Muscle layer of duodenum (tissue), 2 donors: ENCODE data around the gene GNAQ.

Source experiments
- H3K27ac ChIP-seq: one replicate; pipeline ENCODE4 v1.7.0; 2013; ENCODE audit warnings: mild to moderate bottlenecking, low read length
- H3K27me3 ChIP-seq: one replicate; pipeline ENCODE4 v1.7.0; 2013; ENCODE audit warnings: low read depth, mild to moderate bottlenecking, control low read depth, low read length
- H3K36me3 ChIP-seq, 2 donors: one replicate each; pipeline ENCODE4 v1.7.0; 2013; ENCODE audit warnings: low read length in 2 of 2, control low read depth in 1 of 2, mild to moderate bottlenecking in 1 of 2; ENCODE audit not compliant: insufficient read depth in 2 of 2, control insufficient read depth in 1 of 2
- H3K4me1 ChIP-seq, 2 donors: one replicate each; pipeline ENCODE4 v1.7.0; 2013; ENCODE audit warnings: low read length in 2 of 2, mild to moderate bottlenecking in 2 of 2, control low read depth in 1 of 2, moderate library complexity in 1 of 2; ENCODE audit not compliant: insufficient read depth in 2 of 2, control insufficient read depth in 1 of 2
- H3K4me3 ChIP-seq, 2 donors: one replicate each; pipeline ENCODE4 v1.7.0; 2013; ENCODE audit warnings: low read length in 2 of 2, low read depth in 1 of 2, mild to moderate bottlenecking in 1 of 2
- H3K9me3 ChIP-seq, 2 donors: one replicate each; pipeline ENCODE4 v1.7.0; 2013; ENCODE audit warnings: low read length in 2 of 2, control low read depth in 1 of 2, mild to moderate bottlenecking in 1 of 2; ENCODE audit not compliant: control insufficient read depth in 1 of 2
- donor health status: healthy.

GNAQ gene

DNA sequence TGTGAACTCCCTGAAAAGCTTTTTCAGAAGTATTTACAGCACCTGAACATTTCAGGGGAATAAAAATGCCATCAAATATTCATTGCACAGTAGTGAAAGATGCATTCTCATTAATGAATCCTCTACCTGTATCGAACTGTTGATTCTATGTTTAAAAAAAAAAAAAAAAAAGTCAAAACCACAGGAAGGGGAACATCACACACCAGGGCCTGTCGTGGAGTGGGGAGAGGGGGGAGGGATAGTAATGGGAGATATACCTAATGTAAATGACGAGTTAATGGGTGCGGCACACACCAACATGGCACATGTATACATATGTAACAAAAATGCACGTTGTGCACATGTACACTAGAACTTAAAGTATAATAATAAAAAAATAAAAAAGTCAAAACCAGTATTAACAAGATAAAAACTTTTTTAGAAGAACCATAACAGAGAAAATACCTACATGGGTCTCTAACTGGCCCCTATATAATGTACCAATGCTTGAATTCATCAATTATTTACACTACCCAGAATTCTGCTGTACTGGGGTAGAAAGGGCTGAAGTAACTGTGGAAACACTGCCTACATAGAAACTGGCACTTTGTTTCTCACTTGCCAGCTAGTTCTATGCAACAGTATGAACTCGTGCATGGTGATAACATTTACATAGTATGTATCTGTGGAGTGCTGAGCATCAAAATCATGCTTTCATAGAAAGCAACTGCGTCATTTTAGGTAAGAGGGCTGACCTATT, 48.9 kb downstream of the GNAQ start:
- H3K4me1 ChIP-seq = peaks cover 16 to 25% of the 10 kb centered on the region in 2 donors

DNA sequence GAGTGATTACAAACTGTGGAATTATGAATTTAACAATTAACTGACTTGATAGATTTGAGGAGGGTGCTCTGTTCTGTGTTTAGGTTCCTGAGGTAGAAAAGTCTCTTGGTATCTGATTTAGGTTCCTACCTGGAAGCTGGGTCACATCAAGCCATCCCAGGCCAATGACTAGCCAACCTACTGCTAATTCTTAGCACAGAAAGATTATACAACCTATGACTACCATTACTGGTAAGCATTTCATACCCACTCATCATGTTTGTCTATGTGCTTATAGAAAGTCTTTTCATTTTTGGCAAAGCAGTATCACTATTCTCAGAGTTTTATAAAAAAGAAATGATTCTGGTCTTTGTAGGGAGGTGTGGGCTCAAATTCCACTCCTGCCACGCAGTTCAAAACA, 49.7 kb downstream of the GNAQ start:
- H3K4me1 ChIP-seq = peaks cover 25 to 33% of the 10 kb centered on the region in 2 donors
- H3K27me3 ChIP-seq = no peaks in the 10 kb centered on the region
- no peaks in the 10 kb centered on the region for H3K9me3 ChIP-seq
- no peaks in the 10 kb centered on the region for H3K36me3 ChIP-seq
- no peak overlapping the region for H3K27ac ChIP-seq
- H3K4me3 ChIP-seq = no peak overlapping the region

More for the DNA sequence above, 48.9 kb downstream of the GNAQ start:
- Histone ChIP-seq H3K27me3 (no peaks in the 10 kb centered on the region), H3K9me3 (no peaks in the 10 kb centered on the region), H3K36me3 (no peaks in the 10 kb centered on the region), H3K4me3 (no peak overlapping the region), H3K27ac (no peak overlapping the region)

DNA sequence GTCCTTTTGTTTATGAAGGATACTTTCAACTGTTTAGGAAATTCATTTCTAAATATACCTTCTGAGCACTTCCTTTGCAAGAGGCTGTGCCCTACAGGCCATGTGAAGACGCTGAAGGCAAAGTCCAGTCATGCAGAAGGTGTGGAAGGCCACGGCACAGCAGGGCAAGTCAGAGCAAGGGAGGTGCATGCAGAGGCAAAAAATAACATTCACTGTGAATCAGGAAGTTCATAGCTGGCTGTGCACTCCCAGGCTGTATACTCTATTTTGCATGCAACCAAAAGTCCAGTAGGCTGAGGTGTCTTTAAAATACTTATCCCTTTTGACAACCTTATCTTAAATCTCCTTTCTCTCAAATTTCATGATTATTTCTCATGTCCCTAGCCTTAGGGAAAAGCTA, 50.3 kb downstream of the GNAQ start:
- Histone ChIP-seq H3K27ac (peak overlapping the region; percentile 52), H3K4me1 (peaks cover 25 to 36% of the 10 kb centered on the region in 2 donors), H3K36me3 (no peaks in the 10 kb centered on the region), H3K27me3 (no peaks in the 10 kb centered on the region), H3K4me3 (no peak overlapping the region), H3K9me3 (no peaks in the 10 kb centered on the region)

DNA sequence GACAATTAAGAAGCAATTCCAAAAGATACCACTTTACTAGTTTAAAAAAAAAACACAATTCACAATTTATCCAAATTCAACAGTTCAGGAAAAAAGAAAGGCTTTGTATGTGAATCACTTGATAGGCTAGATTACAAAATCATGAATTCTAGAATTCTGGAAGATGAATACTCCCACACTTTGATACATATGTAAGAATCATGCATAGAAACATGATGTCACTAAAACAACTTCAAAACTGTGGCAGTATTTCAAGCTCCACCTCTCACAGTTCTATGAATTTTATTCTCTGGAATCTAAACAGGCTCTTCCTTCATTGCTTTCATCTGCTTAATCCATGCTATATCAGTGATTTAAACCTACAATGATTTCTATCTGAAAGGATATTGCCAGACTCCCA, 51.0 kb downstream of the GNAQ start:
- no peaks in the 10 kb centered on the region for H3K27me3 ChIP-seq
- H3K27ac ChIP-seq = peak overlapping the region; percentile 52
- no peak overlapping the region for H3K4me3 ChIP-seq
- peaks cover 25 to 31% of the 10 kb centered on the region in 2 donors for H3K4me1 ChIP-seq
- H3K36me3 ChIP-seq = no peaks in the 10 kb centered on the region
- H3K9me3 ChIP-seq = no peaks in the 10 kb centered on the region

DNA sequence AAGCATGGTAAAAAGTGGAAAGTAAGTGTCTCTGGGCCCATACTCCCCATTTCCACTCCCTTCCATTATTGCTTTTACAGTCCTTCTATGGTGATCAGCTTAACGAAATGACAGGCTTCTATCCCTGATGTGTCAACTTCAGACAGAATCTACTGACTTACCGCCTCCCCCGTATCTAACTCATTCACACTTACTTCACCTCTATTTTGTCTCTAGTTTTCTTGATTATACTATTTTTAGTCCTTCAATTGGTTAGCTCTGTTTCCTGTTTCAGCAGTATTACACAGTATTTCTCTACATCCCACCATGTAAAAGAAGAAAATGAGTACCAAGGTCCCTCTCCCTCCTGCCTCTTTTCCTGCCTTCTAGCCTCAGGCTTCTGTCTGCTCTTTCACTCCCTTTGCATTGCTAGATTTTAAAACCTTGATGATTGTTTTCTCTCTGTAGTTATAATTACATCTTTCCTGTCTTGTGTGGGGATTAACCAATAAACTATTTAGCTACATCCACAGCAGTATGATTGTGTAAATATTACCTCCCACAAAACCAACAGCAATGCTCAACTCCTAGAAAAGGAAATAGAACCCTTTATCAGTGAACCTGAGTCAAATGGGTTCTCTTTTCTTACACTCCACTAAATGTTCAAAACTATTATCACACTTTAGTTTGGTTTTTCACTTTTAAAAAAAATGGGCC, 53.4 kb downstream of the GNAQ start:
- no peak overlapping the region for H3K27ac ChIP-seq
- peaks cover 25 to 31% of the 10 kb centered on the region in 2 donors for H3K4me1 ChIP-seq
- H3K4me3 ChIP-seq = no peak overlapping the region
- no peaks in the 10 kb centered on the region for H3K27me3 ChIP-seq
- no peaks in the 10 kb centered on the region for H3K36me3 ChIP-seq
- no peaks in the 10 kb centered on the region for H3K9me3 ChIP-seq

DNA sequence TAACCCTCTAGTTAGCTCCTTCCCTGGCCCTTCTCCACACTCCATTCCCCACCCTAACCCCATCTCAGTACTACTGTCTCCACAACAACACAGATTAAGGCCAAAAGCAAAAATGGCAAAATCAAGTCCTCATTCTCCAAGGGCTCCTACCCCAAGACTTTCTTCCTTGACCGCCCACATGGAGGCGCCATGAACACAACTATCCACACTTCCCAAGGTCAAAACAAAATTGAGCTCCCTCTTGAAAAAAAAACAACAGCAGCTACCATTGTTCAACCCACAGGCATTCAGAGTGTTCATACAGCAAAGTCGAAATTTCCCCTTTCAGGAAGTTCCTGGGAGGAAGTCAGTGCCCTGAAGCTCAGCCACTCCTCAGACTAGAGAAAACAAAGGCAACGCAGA, 54.4 kb downstream of the GNAQ start:
- no peaks in the 10 kb centered on the region for H3K27me3 ChIP-seq
- H3K9me3 ChIP-seq = no peaks in the 10 kb centered on the region
- peak overlapping the region in 1 of 2 donors; percentile 11 for H3K4me3 ChIP-seq
- H3K4me1 ChIP-seq = peaks cover 25 to 31% of the 10 kb centered on the region in 2 donors
- H3K36me3 ChIP-seq = no peaks in the 10 kb centered on the region
- H3K27ac ChIP-seq = peak overlapping the region; percentile 19

DNA sequence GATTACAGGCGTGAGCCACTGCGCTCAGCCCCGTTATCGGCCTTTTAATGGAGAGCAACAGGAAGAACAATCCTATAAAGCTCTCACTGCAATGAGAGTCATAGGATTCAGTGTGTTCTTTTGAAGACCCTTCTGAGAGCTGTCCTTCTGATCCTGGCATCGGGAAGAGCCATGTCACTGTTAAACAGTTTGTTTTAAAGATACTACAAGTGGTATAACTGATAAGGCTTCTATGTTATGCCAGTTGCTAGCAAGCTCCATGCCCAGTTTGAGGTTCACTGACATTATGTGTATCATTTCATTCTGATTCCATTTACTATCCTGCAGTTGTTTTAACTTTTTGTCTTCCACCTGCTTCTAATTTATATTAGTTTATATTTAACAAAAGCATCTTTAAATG, 55.8 kb downstream of the GNAQ start:
- H3K9me3 ChIP-seq = no peaks in the 10 kb centered on the region
- H3K27ac ChIP-seq = no peak overlapping the region
- peaks cover 13 to 20% of the 10 kb centered on the region in 2 donors for H3K4me1 ChIP-seq
- no peak overlapping the region for H3K4me3 ChIP-seq
- H3K36me3 ChIP-seq = no peaks in the 10 kb centered on the region
- no peaks in the 10 kb centered on the region for H3K27me3 ChIP-seq

DNA sequence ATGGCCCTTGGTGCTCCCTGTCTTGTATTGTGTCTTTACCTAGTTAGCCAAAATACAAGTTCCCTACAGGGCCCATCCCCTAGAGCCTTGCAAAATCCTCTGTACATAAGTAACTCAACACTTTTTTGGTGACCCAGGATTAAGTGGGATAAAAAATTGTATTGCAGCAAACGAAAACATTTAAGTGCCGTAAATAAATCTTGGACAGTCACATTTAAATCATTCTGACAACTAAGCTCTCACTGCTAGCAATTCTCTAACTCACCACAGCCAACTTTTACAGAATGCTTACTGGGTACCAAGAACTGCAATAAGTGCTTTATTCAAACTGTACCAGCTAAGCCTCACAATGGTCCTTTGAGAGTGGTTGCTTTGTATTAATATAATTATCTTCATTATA, 56.6 kb downstream of the GNAQ start:
- Histone ChIP-seq H3K4me3 (no peak overlapping the region), H3K27ac (no peak overlapping the region), H3K9me3 (no peaks in the 10 kb centered on the region), H3K4me1 (peaks cover 8 to 15% of the 10 kb centered on the region in 2 donors), H3K36me3 (no peaks in the 10 kb centered on the region), H3K27me3 (no peaks in the 10 kb centered on the region)

DNA sequence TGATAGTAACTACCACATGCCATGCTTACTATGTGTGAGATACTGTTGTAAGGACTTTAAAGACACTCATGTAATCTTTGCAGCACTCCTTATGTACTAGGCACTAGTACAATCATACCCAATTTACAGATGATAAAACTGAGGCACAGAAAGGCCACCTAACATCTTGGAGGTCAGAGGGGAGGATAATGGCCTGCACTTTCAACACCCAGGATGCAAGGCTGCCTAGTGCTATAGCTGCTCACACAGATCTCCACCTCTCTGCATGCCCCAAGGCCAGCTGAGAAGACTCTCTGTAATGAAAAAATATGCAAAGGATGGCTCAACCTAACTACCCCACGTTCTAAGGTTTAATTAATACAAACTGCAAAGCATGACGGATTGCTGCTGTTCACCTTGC, 57.2 kb downstream of the GNAQ start:
- Histone ChIP-seq H3K4me1 (peaks cover 8 to 15% of the 10 kb centered on the region in 2 donors), H3K27me3 (no peaks in the 10 kb centered on the region), H3K9me3 (no peaks in the 10 kb centered on the region), H3K36me3 (no peaks in the 10 kb centered on the region), H3K27ac (no peak overlapping the region), H3K4me3 (no peak overlapping the region)

DNA sequence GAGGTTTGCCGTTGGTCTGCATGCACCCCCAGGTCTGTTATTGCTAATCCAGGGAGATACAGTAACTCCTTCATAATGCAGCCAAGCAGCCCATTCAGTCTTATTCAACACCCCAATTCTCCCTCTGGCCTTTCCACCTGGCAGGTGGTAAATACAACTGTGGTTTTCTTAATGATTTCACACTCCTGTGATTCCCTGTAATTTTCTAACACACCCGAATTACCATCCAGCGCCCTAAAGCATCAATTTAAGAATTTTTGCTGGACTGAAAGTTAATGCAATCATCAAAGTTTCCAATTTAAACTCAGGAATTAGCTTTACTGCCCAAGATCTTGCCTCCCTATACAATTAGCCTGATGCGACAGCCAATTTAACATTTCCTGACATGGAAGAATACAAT, 62.5 kb downstream of the GNAQ start:
- no peaks in the 10 kb centered on the region for H3K27me3 ChIP-seq
- H3K9me3 ChIP-seq = no peaks in the 10 kb centered on the region
- no peak overlapping the region for H3K27ac ChIP-seq
- H3K4me1 ChIP-seq = no peaks in the 10 kb centered on the region
- H3K4me3 ChIP-seq = no peak overlapping the region
- no peaks in the 10 kb centered on the region for H3K36me3 ChIP-seq

DNA sequence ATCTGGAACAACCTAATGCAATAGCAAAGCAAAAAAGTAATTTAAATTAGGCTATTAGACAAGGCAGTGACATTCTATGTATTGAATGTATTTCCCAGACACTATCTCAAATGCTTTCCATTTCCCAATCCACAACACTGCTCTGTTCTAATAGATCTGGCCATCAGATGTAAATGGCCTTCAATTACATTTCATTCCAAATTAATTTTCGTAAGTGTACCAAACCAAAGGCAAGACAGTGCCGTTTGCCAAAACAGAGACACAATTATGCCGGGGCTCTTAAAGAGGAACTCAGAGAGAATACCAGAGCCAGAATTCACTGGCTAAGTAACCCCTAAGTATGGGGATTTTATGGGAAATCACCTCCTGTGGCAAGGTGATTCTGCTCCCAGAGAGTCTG, 63.1 kb downstream of the GNAQ start:
- no peaks in the 10 kb centered on the region for H3K27me3 ChIP-seq
- H3K4me3 ChIP-seq = no peak overlapping the region
- no peaks in the 10 kb centered on the region for H3K36me3 ChIP-seq
- no peaks in the 10 kb centered on the region for H3K9me3 ChIP-seq
- H3K27ac ChIP-seq = no peak overlapping the region
- H3K4me1 ChIP-seq = no peaks in the 10 kb centered on the region
